WI38 (cell line): ENCODE measurements around the gene CAMSAP1.

ENCODE experiments used
- H3K4me3 ChIP-seq: 2 replicates; pipeline ENCODE4 v1.5.1; 2011; ENCODE audit warnings: low read depth, mild to moderate bottlenecking, control low read depth, low read length
- CTCF ChIP-seq: IDR thresholded peaks from 2 replicates; pipeline ENCODE4 v1.5.1; 2012; ENCODE audit warnings: low read depth, mild to moderate bottlenecking, control low read depth, low read length

CAMSAP1 gene

GRCh38 chr9:135769489-135770202 lies 137.7 kb downstream of the CAMSAP1 start:
- no peak overlapping the region for H3K4me3 ChIP-seq
- no peak for TF ChIP-seq CTCF

GRCh38 chr9:135768516-135769218 lies 138.7 kb downstream of the CAMSAP1 start:
- H3K4me3 ChIP-seq, result no peak overlapping the region
- TF ChIP-seq CTCF, result no peak

GRCh38 chr9:135766707-135767106 lies 140.6 kb downstream of the CAMSAP1 start:
- H3K4me3 ChIP-seq, result no peak overlapping the region
- TF ChIP-seq CTCF, result no peak

GRCh38 chr9:135766251-135766650 lies 141.1 kb downstream of the CAMSAP1 start:
- no peak for TF ChIP-seq CTCF
- no peak overlapping the region for H3K4me3 ChIP-seq

- TF ChIP-seq CTCF, result no peak
- H3K4me3 ChIP-seq, result no peak overlapping the region
Measured at GRCh38 chr9:135765416-135765815, 141.9 kb downstream of the CAMSAP1 start.

GRCh38 chr9:135764731-135765130 lies 142.6 kb downstream of the CAMSAP1 start:
- TF ChIP-seq CTCF, result no peak
- H3K4me3 ChIP-seq, result no peak overlapping the region

GRCh38 chr9:135763716-135764446 lies 143.5 kb downstream of the CAMSAP1 start:
- H3K4me3 ChIP-seq, result no peak overlapping the region
- no peak for TF ChIP-seq CTCF
